Ascending aorta (tissue), 2 donors: ENCODE results near the gene GALNT17. TPM values are rescaled to one million over a fixed set of nuclear protein-coding genes. Genes with fewer than 3 reads are reported as not detected.

ENCODE experiments used
- DNase-seq, 2 donors: peaks; one replicate each; pipeline ENCODE4 v3.0.0-alpha.2; 2019; ENCODE audit warnings: low spot score in 2 of 2
- H3K27ac ChIP-seq, 2 donors: fragments of 200-600 bp; sonication (generic); one replicate each; pipeline ENCODE4 v1.5.1; 2016 to 2017; ENCODE audit warnings: mild to moderate bottlenecking in 1 of 2
- H3K27me3 ChIP-seq: fragments of 200-600 bp; sonication (generic); one replicate; pipeline ENCODE4 v1.5.1; 2017
- H3K36me3 ChIP-seq, 2 donors: fragments of 200-600 bp; sonication (generic); one replicate each; pipeline ENCODE4 v1.5.1; 2016
- H3K4me1 ChIP-seq, 2 donors: fragments of 200-600 bp; sonication (generic); one replicate each; pipeline ENCODE4 v1.5.1; 2016 to 2017; ENCODE audit warnings: mild to moderate bottlenecking in 1 of 2
- H3K4me3 ChIP-seq, 2 donors: fragments of 200-600 bp; sonication (generic); one replicate each; pipeline ENCODE4 v1.5.1; 2016 to 2017; ENCODE audit warnings: mild to moderate bottlenecking in 1 of 2
- H3K9me3 ChIP-seq, 2 donors: fragments of 200-600 bp; sonication (generic); one replicate each; pipeline ENCODE4 v1.5.1; 2016
- intact Hi-C: fragments of 100-400 bp; cut with DNase I; formaldehyde crosslinking; loops from one replicate; pipeline ENCODE4 v1.15.1; 2023
- total RNA-seq: library from RNA; depleted of rRNA; stranded (reverse); fragments of >200 nt; gene quantifications from one replicate; pipeline ENCODE4 v1.1.0, GENCODE V29; 2016
- TF ChIP-seq, protein P1 (sequence below), 3 experiments: fragments of 200-600 bp in 2 of 3; fragments of 450-650 bp in 1 of 3; sonication (generic) in 2 of 3; IDR thresholded peaks; one replicate each; pipeline ENCODE4 v1.5.1; 2016 to 2019; ENCODE audit warnings: antibody characterized with exemption in 3 of 3, mild to moderate bottlenecking in 1 of 3, moderate library complexity in 1 of 3

Gene GALNT17
- total RNA-seq, 1 donor from 2014 or later: 29.8 TPM

DNA sequence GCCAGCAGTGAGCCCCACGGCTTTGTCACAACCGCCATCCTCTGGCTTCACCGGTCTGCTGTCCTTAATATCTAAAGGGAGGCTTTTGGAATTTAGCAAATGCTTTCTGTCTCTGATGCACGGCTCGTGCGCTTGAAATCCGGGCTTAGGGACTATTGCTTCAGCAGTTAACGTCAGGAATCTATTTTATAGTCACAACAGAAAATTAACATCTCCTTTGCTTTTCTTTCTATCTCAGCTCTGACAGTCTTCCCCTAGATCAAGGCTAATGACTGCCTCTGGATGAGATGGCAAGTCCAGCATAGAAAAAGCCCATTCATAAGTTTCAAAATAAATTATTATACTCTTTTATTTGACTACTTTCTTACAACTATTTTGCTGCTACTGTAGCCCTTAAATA, 423.8 kb downstream of the GALNT17 start:
- Histone ChIP-seq H3K27ac (no peak overlapping the region), H3K9me3 (peaks cover 0 to 6% of the 10 kb centered on the region in 2 donors), H3K36me3 (no peaks in the 10 kb centered on the region), H3K4me1 (no peaks in the 10 kb centered on the region), H3K4me3 (no peak overlapping the region), H3K27me3 (no peaks in the 10 kb centered on the region)
- intact Hi-C loops: no loop called here
- no peak for DNase-seq
- TF ChIP-seq, protein P1, sequence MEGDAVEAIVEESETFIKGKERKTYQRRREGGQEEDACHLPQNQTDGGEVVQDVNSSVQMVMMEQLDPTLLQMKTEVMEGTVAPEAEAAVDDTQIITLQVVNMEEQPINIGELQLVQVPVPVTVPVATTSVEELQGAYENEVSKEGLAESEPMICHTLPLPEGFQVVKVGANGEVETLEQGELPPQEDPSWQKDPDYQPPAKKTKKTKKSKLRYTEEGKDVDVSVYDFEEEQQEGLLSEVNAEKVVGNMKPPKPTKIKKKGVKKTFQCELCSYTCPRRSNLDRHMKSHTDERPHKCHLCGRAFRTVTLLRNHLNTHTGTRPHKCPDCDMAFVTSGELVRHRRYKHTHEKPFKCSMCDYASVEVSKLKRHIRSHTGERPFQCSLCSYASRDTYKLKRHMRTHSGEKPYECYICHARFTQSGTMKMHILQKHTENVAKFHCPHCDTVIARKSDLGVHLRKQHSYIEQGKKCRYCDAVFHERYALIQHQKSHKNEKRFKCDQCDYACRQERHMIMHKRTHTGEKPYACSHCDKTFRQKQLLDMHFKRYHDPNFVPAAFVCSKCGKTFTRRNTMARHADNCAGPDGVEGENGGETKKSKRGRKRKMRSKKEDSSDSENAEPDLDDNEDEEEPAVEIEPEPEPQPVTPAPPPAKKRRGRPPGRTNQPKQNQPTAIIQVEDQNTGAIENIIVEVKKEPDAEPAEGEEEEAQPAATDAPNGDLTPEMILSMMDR (IDR thresholded peaks at IDR 0.05): no peak

DNA sequence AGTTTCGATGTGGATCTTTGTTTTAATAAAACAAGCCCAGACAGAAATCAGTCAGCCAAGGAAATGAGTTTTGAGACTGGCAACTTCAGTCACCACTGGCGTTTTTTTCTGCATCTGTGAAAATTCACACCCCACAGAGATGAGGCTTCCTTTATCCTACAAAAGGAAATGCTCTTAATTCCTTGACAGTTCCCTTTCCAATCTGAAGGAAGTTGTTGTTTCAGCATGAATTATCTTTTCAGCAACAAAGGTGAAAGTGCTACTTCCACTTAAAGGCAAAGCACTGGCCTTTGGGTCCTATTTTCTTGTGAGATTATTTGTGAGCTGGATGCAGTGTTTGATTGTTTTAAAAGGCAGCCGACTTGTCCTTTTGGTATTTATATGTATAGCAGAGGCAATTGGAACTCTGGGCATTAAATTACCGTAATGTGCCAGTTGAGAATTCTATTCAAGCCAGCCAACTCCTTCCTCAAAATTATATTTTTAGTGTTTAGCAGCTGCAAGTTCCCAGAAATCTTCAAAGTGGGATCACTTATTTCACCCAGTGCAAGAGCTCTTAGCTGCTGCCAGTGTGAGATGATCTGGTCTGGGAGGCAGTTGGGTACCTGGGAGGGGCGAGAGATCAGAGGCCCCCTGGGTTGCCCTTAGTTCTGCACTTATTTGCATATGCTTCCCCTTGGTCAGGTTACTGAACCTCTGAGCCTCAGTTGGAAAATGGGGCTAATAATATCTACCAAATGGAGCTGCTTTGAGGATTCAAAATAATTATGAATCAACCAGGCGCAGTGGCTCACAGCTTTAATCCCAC, 427.1 kb downstream of the GALNT17 start:
- DNase-seq: no peak
- H3K4me3 ChIP-seq: no peak overlapping the region
- intact Hi-C loops: no loop called here
- no peak overlapping the region for H3K27ac ChIP-seq
- no peaks in the 10 kb centered on the region for H3K4me1 ChIP-seq
- H3K36me3 ChIP-seq: no peaks in the 10 kb centered on the region
- H3K9me3 ChIP-seq: no peaks in the 10 kb centered on the region
- TF ChIP-seq, protein P1 (IDR thresholded peaks at IDR 0.05): no peak
- no peaks in the 10 kb centered on the region for H3K27me3 ChIP-seq

DNA sequence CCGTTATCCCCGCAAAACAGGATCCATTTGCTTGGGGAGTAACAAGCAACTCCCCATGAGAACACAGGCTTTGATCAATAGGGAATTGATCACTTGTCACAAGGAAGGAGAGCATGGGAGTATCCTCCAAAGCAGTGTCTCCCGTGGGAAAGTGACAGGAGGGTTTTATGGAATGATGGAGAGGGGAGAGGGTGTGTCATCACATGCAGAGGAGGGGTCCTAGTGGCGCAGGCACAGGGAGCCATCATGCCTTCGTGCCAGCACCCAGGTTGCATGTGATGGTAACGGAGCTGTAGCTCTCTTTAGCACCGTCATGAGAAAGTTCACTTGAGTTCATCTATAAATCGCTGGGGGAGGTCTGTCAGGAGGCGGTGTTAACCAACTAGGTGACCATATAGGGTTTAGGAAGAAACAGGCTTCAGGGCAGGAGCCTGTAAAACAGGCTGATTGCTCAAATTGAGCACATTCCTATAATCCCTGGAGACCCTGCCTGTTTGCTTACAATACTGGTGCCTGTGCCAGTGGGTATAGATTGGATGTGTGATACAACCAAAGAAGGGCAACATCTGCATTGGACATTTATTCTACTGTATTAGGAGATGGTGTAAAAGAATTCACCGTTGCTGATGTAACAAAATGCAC, 428.5 kb downstream of the GALNT17 start:
- TF ChIP-seq, protein P1 (IDR thresholded peaks at IDR 0.05): no peak
- no peak overlapping the region for H3K4me3 ChIP-seq
- no peaks in the 10 kb centered on the region for H3K9me3 ChIP-seq
- intact Hi-C loops: no loop called here
- H3K36me3 ChIP-seq: no peaks in the 10 kb centered on the region
- no peaks in the 10 kb centered on the region for H3K4me1 ChIP-seq
- H3K27ac ChIP-seq: no peak overlapping the region
- DNase-seq: no peak
- no peaks in the 10 kb centered on the region for H3K27me3 ChIP-seq

DNA sequence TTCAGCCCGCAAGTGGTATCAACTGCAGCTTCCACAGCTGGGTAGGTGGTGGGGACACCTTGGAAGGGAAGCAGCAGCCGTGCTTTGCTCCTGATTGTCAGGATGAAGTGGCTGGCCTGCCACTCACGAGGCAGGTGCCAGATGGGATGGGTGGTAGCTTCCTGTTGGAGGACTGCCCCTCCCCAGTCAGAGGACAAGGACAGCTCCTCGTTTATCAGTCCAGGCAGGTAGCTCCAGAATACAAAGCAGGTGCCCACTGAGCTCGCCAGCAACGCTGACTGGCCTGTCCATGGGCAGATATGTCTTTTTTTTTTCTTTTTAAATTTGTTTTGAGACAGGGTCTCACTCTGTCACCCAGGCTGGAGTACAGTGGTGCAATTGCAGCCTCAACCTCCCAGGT, 431.3 kb downstream of the GALNT17 start:
- H3K4me3 ChIP-seq: no peak overlapping the region
- H3K4me1 ChIP-seq: no peaks in the 10 kb centered on the region
- no peaks in the 10 kb centered on the region for H3K27me3 ChIP-seq
- H3K27ac ChIP-seq: no peak overlapping the region
- TF ChIP-seq, protein P1 (IDR thresholded peaks at IDR 0.05): no peak
- no peaks in the 10 kb centered on the region for H3K9me3 ChIP-seq
- intact Hi-C loops: no loop called here
- H3K36me3 ChIP-seq: no peaks in the 10 kb centered on the region
- DNase-seq: no peak

DNA sequence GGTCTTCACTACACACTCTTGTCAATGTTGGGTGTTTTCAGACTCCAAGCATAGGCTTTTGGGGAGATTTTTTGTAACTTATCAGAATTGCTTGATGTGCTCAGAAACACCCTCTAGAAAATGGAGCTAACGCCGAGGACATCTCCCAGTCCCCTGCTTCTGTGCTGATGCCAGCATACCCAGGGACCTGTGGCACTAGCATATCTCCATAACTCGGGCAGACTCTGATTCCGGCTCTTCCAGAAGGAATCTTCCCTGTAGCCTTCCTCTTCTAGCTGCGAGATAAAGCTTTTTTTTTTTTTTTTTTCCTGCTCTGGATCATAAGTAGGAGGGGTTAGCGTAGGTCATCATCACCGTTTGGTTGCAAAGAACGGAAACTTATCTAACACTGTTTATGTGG, 434.4 kb downstream of the GALNT17 start:
- intact Hi-C loops: no loop called here
- no peaks in the 10 kb centered on the region for H3K4me1 ChIP-seq
- no peaks in the 10 kb centered on the region for H3K9me3 ChIP-seq
- TF ChIP-seq, protein P1 (IDR thresholded peaks at IDR 0.05): no peak
- H3K4me3 ChIP-seq: no peak overlapping the region
- H3K27ac ChIP-seq: no peak overlapping the region
- no peaks in the 10 kb centered on the region for H3K36me3 ChIP-seq
- no peaks in the 10 kb centered on the region for H3K27me3 ChIP-seq
- DNase-seq: no peak
